Liver (tissue), 9 donors: ENCODE results near the gene THSD4. TPM values are rescaled to one million over a fixed set of nuclear protein-coding genes. Genes with fewer than 3 reads are reported as not detected.

ENCODE experiments used
- DNase-seq: peaks from one replicate; pipeline ENCODE4 v3.0.0-alpha.2; 2017; ENCODE audit warnings: low spot score
- H3K27ac ChIP-seq, 2 donors: one replicate each; pipeline ENCODE4 v1.7.0; 2013; ENCODE audit warnings: inconsistent platforms in 2 of 2, low read length in 2 of 2, control low read depth in 1 of 2, low read depth in 1 of 2, mild to moderate bottlenecking in 1 of 2
- H3K27me3 ChIP-seq, 4 donors: one replicate each; pipeline versions ENCODE4 v1.6.1 to v1.7.0; 2013; ENCODE audit warnings: low read length in 3 of 4, inconsistent platforms in 1 of 4, mild to moderate bottlenecking in 1 of 4, moderate library complexity in 1 of 4; ENCODE audit not compliant: control insufficient read depth in 4 of 4, insufficient read depth in 4 of 4
- H3K36me3 ChIP-seq, 4 donors: one replicate each; pipeline versions ENCODE4 v1.6.1 to v1.7.0; 2013; ENCODE audit warnings: low read length in 3 of 4, mild to moderate bottlenecking in 3 of 4, low read depth in 1 of 4, moderate library complexity in 1 of 4; ENCODE audit not compliant: control insufficient read depth in 4 of 4, insufficient read depth in 3 of 4
- H3K4me1 ChIP-seq, 4 donors: one replicate each; pipeline versions ENCODE4 v1.6.1 to v1.7.0; 2013; ENCODE audit warnings: low read length in 3 of 4, mild to moderate bottlenecking in 3 of 4, moderate library complexity in 1 of 4; ENCODE audit not compliant: control insufficient read depth in 4 of 4, insufficient read depth in 4 of 4
- H3K4me3 ChIP-seq, 3 donors: one replicate each; pipeline versions ENCODE4 v1.6.1 to v1.7.0; 2013; ENCODE audit warnings: low read length in 3 of 3, control low read depth in 1 of 3, low read depth in 1 of 3, mild to moderate bottlenecking in 1 of 3
- H3K9ac ChIP-seq, 2 donors: one replicate each; pipeline ENCODE4 v1.7.0; 2013; ENCODE audit warnings: low read length in 2 of 2, mild to moderate bottlenecking in 2 of 2, moderate library complexity in 2 of 2, control low read depth in 1 of 2, low read depth in 1 of 2
- H3K9me3 ChIP-seq, 4 donors: one replicate each; pipeline versions ENCODE4 v1.6.1 to v1.7.0; 2013; ENCODE audit warnings: low read length in 3 of 4; ENCODE audit not compliant: control insufficient read depth in 4 of 4
- EGR1 ChIP-seq, 2 donors: IDR thresholded peaks; 2 replicates each; pipeline ENCODE4 v1.6.1; 2016 to 2018; ENCODE audit warnings: antibody characterized with exemption in 2 of 2, low read depth in 2 of 2
- FOXA1 ChIP-seq: IDR thresholded peaks from 2 replicates; pipeline ENCODE4 v1.6.1; 2016; ENCODE audit warnings: antibody characterized with exemption
- FOXA2 ChIP-seq: IDR thresholded peaks from 2 replicates; pipeline ENCODE4 v1.6.1; 2016; ENCODE audit warnings: antibody characterized with exemption
- GABPA ChIP-seq, 2 donors: IDR thresholded peaks in 1 of 2; conservative IDR thresholded peaks in 1 of 2; 2 replicates each; pipeline ENCODE4 v1.6.1; 2016; ENCODE audit warnings: antibody characterized with exemption in 2 of 2, mild to moderate bottlenecking in 1 of 2, moderate library complexity in 1 of 2
- HNF4A ChIP-seq, 2 donors: conservative IDR thresholded peaks; 2 replicates each; pipeline ENCODE4 v1.6.1; 2016; ENCODE audit warnings: antibody characterized with exemption in 2 of 2, mild to moderate bottlenecking in 2 of 2
- HNF4G ChIP-seq: IDR thresholded peaks from 2 replicates; pipeline ENCODE4 v1.6.1; 2016; ENCODE audit warnings: antibody characterized with exemption
- JUND ChIP-seq, 2 donors: IDR thresholded peaks; 2 replicates each; pipeline ENCODE4 v1.6.1; 2016; ENCODE audit warnings: antibody characterized with exemption in 2 of 2
- NR2F2 ChIP-seq: IDR thresholded peaks from 2 replicates; pipeline ENCODE4 v1.6.1; 2016; ENCODE audit warnings: antibody characterized with exemption
- RAD21 ChIP-seq, 2 donors: IDR thresholded peaks; 2 replicates each; pipeline ENCODE4 v1.6.1; 2016; ENCODE audit warnings: antibody characterized with exemption in 2 of 2, mild to moderate bottlenecking in 2 of 2
- RXRA ChIP-seq, 2 donors: IDR thresholded peaks; 2 replicates each; pipeline ENCODE4 v1.6.1; 2017 to 2018; ENCODE audit warnings: antibody characterized with exemption in 2 of 2, mild to moderate bottlenecking in 1 of 2
- SP1 ChIP-seq: IDR thresholded peaks from 2 replicates; pipeline ENCODE4 v1.6.1; 2018; ENCODE audit warnings: antibody characterized with exemption, mild to moderate bottlenecking
- TAF1 ChIP-seq: conservative IDR thresholded peaks from 2 replicates; pipeline ENCODE4 v1.6.1; 2016; ENCODE audit warnings: antibody characterized with exemption, mild to moderate bottlenecking
- YY1 ChIP-seq: IDR thresholded peaks from 2 replicates; pipeline ENCODE4 v1.6.1; 2016; ENCODE audit warnings: antibody characterized with exemption, mild to moderate bottlenecking
- WGBS: extraction: QIAGEN DNeasy Blood & Tissue Kit; methylation state at CpG from one replicate; pipeline ENCODE4 v1.1.7; 2013; 5-methylcytosine and 5-hydroxymethylcytosine counted together
- polyA plus RNA-seq, 2 donors: library from polyadenylated mRNA; stranded (reverse) in 1 of 2; unstranded in 1 of 2; fragments of 200-250 nt in 1 of 2; fragments of >200 nt in 1 of 2; fragmentation: Nextera tagmentation in 1 of 2; extraction: Ambion mirVana in 1 of 2; gene quantifications; one replicate each; pipeline versions ENCODE4 v1.2.1 to v1.2.3, GENCODE V29; 2013 to 2015
- total RNA-seq, 2 donors: library from RNA; depleted of rRNA; stranded (reverse); fragments of >200 nt; gene quantifications; one replicate each; pipeline ENCODE4 v1.2.3, GENCODE V29; 2014
- TF ChIP-seq, protein P1 (sequence below): fragments of 150-350 bp; IDR thresholded peaks from 2 replicates; pipeline ENCODE4 v1.5.1; 2017; ENCODE audit warnings: improper control_type of control experiment, low read depth, low read length; ENCODE audit not compliant: missing input control
- TF ChIP-seq, protein P2 (sequence below): IDR thresholded peaks from 2 replicates; pipeline ENCODE4 v1.6.1; 2016; ENCODE audit warnings: antibody characterized with exemption
- TF ChIP-seq, protein P3 (sequence below): IDR thresholded peaks from 2 replicates; pipeline ENCODE4 v1.6.1; 2016; ENCODE audit warnings: antibody characterized with exemption
- TF ChIP-seq, protein P4 (sequence below): IDR thresholded peaks from 2 replicates; pipeline ENCODE4 v1.6.1; 2016; ENCODE audit warnings: antibody characterized with exemption
- TF ChIP-seq, protein P5 (sequence below): IDR thresholded peaks from 2 replicates; pipeline ENCODE4 v1.6.1; 2016; ENCODE audit warnings: antibody characterized with exemption, mild to moderate bottlenecking
- donor health status: healthy.
- donor health status: healthy.
- donor health status: healthy.
- donor health status: healthy.
- donor health status: healthy.

Gene THSD4
- total and polyA plus RNA-seq, 4 donors, result 0.23 to 11.5 (median 1.9) TPM

DNA sequence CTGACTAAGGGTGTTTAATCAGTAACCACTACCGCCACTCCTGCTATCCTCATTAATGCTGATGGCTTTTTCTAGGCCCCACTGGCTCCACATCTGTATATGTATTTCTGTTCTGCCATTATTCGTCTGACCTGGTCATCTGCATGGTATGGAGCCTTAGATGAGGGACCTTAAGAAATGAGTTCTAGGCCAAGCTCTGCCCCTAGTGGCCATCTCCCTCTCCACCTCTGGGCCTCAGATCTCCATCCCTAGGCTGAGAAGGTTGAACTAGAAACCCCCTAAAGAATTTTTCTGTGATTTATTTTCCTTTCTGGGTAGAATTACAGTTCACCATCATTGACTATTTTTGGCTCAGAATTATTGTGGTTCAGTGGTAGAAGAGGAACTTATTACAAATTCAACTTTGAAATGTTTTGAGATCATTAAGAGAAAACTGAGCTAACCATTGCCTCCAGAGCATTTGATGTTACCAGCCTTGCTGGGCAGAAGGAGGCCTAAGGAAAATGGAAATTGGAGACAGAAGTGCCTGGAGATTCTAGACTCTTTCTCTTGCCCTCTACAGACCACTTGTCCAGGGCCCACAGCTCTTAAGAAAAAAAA lies 369.9 kb downstream of the THSD4 start:
- TF ChIP-seq, protein P1, sequence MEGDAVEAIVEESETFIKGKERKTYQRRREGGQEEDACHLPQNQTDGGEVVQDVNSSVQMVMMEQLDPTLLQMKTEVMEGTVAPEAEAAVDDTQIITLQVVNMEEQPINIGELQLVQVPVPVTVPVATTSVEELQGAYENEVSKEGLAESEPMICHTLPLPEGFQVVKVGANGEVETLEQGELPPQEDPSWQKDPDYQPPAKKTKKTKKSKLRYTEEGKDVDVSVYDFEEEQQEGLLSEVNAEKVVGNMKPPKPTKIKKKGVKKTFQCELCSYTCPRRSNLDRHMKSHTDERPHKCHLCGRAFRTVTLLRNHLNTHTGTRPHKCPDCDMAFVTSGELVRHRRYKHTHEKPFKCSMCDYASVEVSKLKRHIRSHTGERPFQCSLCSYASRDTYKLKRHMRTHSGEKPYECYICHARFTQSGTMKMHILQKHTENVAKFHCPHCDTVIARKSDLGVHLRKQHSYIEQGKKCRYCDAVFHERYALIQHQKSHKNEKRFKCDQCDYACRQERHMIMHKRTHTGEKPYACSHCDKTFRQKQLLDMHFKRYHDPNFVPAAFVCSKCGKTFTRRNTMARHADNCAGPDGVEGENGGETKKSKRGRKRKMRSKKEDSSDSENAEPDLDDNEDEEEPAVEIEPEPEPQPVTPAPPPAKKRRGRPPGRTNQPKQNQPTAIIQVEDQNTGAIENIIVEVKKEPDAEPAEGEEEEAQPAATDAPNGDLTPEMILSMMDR, result peak; percentile 16
- TF ChIP-seq, protein P2, sequence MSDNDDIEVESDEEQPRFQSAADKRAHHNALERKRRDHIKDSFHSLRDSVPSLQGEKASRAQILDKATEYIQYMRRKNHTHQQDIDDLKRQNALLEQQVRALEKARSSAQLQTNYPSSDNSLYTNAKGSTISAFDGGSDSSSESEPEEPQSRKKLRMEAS, result no peak
- 98% methylated on average over 2 of the region's 2 CpGs for WGBS
- Histone ChIP-seq H3K27me3 (no peaks in the 10 kb centered on the region), H3K27ac (no peak overlapping the region), H3K4me1 (no peaks in the 10 kb centered on the region), H3K9ac (no peak overlapping the region), H3K4me3 (no peak overlapping the region), H3K36me3 (no peaks in the 10 kb centered on the region), H3K9me3 (no peaks in the 10 kb centered on the region)
- DNase-seq, result no peak

DNA sequence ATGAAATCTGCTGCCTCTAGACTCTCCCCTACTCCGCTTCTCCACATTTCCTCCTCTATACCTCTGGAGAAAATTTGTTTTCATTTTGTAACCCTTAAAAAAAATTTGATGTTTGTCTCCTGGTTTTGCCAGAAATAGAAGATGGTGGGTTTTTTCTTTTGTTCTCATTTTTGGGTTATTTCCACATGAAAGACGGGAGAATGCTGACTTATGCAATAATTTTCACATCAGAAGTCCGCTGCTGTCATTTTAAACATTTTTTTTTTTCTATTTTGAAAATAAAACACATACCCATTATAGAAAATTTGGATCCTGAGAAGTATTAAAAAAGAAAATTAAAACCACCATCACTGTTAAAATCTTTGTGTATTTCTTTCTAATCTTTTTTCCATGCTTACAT lies 374.3 kb downstream of the THSD4 start:
- H3K4me1 ChIP-seq, result no peaks in the 10 kb centered on the region
- WGBS, result 89% methylated on average over 3 of the region's 3 CpGs
- no peak overlapping the region for H3K9ac ChIP-seq
- TF ChIP-seq HNF4G (no peak), RAD21 (IDR thresholded peaks at IDR 0.05) (no peak)
- no peak for DNase-seq
- no peaks in the 10 kb centered on the region for H3K9me3 ChIP-seq
- no peak overlapping the region for H3K27ac ChIP-seq
- H3K27me3 ChIP-seq, result no peaks in the 10 kb centered on the region
- H3K4me3 ChIP-seq, result no peak overlapping the region
- H3K36me3 ChIP-seq, result no peaks in the 10 kb centered on the region

DNA sequence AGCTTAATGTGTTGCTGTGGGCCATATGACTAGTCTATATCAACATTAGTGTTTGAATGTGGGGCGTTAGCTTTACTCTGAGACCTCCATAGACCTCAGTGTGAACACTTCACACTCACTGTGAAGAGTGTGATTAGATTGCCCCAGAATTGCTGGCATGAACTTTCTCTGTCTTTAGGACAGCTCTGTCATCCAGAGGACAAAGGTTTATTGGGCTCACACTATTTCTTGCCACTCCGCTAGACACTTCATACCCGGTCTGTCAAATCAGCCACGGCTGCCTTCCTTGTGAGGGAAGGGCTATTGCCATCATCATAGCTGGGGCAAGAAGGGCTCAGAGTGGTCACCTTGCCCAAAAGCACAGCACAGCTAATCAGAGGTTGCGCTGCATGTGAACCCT lies 378.3 kb downstream of the THSD4 start:
- H3K36me3 ChIP-seq, result no peaks in the 10 kb centered on the region
- no peak overlapping the region for H3K9ac ChIP-seq
- no peak for DNase-seq
- WGBS, result 94% methylated on average over 5 of the region's 5 CpGs
- H3K4me1 ChIP-seq, result peaks cover 0 to 4% (median 0%) of the 10 kb centered on the region in 4 donors
- TF ChIP-seq YY1 (no peak), JUND (IDR thresholded peaks at IDR 0.05) (no peak), RAD21 (IDR thresholded peaks at IDR 0.05) (no peak), SP1 (no peak), HNF4A (conservative IDR thresholded peaks at IDR 0.05) (no peak), GABPA (IDR thresholded peaks at IDR 0.05 in 1 of 2, conservative IDR thresholded peaks at IDR 0.05 in 1 of 2) (no peak), HNF4G (no peak), EGR1 (IDR thresholded peaks at IDR 0.05; ENCODE audit: low read depth in 2 of 2) (no peak), FOXA2 (no peak), TAF1 (no peak), NR2F2 (no peak), FOXA1 (no peak), RXRA (IDR thresholded peaks at IDR 0.05) (no peak)
- TF ChIP-seq, protein P3, sequence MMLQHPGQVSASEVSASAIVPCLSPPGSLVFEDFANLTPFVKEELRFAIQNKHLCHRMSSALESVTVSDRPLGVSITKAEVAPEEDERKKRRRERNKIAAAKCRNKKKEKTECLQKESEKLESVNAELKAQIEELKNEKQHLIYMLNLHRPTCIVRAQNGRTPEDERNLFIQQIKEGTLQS, result no peak
- TF ChIP-seq, protein P1, result no peak
- TF ChIP-seq, protein P4, sequence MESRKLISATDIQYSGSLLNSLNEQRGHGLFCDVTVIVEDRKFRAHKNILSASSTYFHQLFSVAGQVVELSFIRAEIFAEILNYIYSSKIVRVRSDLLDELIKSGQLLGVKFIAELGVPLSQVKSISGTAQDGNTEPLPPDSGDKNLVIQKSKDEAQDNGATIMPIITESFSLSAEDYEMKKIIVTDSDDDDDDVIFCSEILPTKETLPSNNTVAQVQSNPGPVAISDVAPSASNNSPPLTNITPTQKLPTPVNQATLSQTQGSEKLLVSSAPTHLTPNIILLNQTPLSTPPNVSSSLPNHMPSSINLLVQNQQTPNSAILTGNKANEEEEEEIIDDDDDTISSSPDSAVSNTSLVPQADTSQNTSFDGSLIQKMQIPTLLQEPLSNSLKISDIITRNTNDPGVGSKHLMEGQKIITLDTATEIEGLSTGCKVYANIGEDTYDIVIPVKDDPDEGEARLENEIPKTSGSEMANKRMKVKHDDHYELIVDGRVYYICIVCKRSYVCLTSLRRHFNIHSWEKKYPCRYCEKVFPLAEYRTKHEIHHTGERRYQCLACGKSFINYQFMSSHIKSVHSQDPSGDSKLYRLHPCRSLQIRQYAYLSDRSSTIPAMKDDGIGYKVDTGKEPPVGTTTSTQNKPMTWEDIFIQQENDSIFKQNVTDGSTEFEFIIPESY, result no peak
- TF ChIP-seq, protein P5, sequence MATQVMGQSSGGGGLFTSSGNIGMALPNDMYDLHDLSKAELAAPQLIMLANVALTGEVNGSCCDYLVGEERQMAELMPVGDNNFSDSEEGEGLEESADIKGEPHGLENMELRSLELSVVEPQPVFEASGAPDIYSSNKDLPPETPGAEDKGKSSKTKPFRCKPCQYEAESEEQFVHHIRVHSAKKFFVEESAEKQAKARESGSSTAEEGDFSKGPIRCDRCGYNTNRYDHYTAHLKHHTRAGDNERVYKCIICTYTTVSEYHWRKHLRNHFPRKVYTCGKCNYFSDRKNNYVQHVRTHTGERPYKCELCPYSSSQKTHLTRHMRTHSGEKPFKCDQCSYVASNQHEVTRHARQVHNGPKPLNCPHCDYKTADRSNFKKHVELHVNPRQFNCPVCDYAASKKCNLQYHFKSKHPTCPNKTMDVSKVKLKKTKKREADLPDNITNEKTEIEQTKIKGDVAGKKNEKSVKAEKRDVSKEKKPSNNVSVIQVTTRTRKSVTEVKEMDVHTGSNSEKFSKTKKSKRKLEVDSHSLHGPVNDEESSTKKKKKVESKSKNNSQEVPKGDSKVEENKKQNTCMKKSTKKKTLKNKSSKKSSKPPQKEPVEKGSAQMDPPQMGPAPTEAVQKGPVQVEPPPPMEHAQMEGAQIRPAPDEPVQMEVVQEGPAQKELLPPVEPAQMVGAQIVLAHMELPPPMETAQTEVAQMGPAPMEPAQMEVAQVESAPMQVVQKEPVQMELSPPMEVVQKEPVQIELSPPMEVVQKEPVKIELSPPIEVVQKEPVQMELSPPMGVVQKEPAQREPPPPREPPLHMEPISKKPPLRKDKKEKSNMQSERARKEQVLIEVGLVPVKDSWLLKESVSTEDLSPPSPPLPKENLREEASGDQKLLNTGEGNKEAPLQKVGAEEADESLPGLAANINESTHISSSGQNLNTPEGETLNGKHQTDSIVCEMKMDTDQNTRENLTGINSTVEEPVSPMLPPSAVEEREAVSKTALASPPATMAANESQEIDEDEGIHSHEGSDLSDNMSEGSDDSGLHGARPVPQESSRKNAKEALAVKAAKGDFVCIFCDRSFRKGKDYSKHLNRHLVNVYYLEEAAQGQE, result no peak
- H3K4me3 ChIP-seq, result no peak overlapping the region
- no peaks in the 10 kb centered on the region for H3K9me3 ChIP-seq
- H3K27ac ChIP-seq, result no peak overlapping the region
- no peaks in the 10 kb centered on the region for H3K27me3 ChIP-seq
